NCI-H2227 (cell line): ENCODE measurements around the gene SKP1.
"Not testable (repeated sequence)": the region's sequence is repeated elsewhere in the genome, so short reads cannot be mapped to it uniquely, and the experiment has no call there.

ENCODE experiments used
- DNase-seq: peaks from one replicate; lab custom pipeline; 2025; ENCODE audit not compliant: unreplicated experiment; lab: John Stamatoyannopoulos, UW

The SKP1 gene

GRCh38 chr5:134177369-134178095 lies 782 bp upstream of the SKP1 start:
- DNase-seq = peak; percentile 59

GRCh38 chr5:134175921-134176510 lies 734 bp downstream of the SKP1 start:
- DNase-seq = no peak

- peak; percentile 5 for DNase-seq
Measured at GRCh38 chr5:134174841-134175839, 1.6 kb downstream of the SKP1 start.

GRCh38 chr5:134171972-134172371 lies 4.8 kb downstream of the SKP1 start:
- peak; percentile 7 for DNase-seq

- DNase-seq = no peak
Measured at GRCh38 chr5:134162592-134162991, 14.2 kb downstream of the SKP1 start.

- DNase-seq = no peak
Measured at GRCh38 chr5:134161513-134162395, 15.0 kb downstream of the SKP1 start.

- no peak for DNase-seq
Measured at GRCh38 chr5:134153657-134154056, 23.1 kb downstream of the SKP1 start.

- DNase-seq = no peak
Measured at GRCh38 chr5:134153241-134153640, 23.5 kb downstream of the SKP1 start.

GRCh38 chr5:134152173-134152832 lies 24.4 kb downstream of the SKP1 start:
- not testable (repeated sequence) for DNase-seq

GRCh38 chr5:134151723-134152122 lies 25.0 kb downstream of the SKP1 start:
- DNase-seq = no peak

- no peak for DNase-seq
Measured at GRCh38 chr5:134149571-134150303, 27.0 kb downstream of the SKP1 start.

GRCh38 chr5:134148986-134149539 lies 27.7 kb downstream of the SKP1 start:
- no peak for DNase-seq

- DNase-seq = no peak
Measured at GRCh38 chr5:134148316-134148715, 28.4 kb downstream of the SKP1 start.

- DNase-seq = no peak
Measured at GRCh38 chr5:134146651-134147518, 29.9 kb downstream of the SKP1 start.

- DNase-seq = peak; percentile 77
Measured at GRCh38 chr5:134145779-134146581, 30.8 kb downstream of the SKP1 start.

GRCh38 chr5:134145041-134145757 lies 31.6 kb downstream of the SKP1 start:
- DNase-seq = no peak
